GM12875 (cell line): ENCODE measurements around the gene CRYBA4.

Source experiments
- H3K4me3 ChIP-seq: one replicate; pipeline ENCODE4 v1.5.1; 2011; ENCODE audit warnings: low read depth, low read length, control low read depth
- TF ChIP-seq, protein P1 (sequence below): IDR thresholded peaks from 2 replicates; pipeline ENCODE4 v1.5.1; 2011; ENCODE audit warnings: low read depth, mild to moderate bottlenecking, control low read depth, inconsistent platforms, low read length, moderate library complexity, borderline replicate concordance; ENCODE audit not compliant: insufficient read depth

CRYBA4 gene

DNA sequence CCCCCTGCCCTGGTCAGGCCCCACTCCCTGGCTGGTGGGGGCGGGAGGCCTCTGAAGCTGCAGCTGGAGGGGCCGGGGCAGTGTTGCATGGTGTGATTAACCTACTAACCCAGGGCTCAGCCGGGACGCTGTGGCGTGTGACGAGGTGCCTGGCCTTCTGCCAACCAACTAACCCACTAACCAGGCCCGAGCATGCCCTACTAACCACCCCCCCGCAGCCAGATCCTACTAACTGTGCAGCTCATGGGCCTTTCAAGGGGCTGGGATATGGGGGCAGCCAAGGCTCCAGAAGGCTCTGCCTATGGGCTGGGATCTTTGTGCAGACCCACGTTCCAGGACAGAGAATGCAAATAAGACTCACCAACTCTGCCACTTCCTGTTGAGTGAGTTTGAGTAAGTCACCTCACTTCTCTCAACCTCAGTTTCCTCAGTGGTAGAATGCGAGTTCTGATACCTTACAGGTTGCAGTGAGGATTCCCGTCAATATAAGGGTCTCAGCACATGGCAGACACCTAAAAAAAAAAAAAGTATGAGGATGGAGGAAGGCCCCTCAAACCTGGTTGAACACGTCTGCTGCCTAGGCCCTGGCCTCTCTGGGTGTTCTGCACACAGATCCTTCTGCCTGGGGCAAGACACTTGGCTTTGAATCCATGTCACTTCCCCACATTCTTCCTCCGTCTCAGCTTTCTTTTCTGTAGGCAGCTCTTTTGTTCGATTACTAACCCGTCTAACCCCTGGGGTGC is 49.7 kb downstream of the CRYBA4 start:
- H3K4me3 ChIP-seq, result peak overlapping the region; percentile 26
- TF ChIP-seq, protein P1, sequence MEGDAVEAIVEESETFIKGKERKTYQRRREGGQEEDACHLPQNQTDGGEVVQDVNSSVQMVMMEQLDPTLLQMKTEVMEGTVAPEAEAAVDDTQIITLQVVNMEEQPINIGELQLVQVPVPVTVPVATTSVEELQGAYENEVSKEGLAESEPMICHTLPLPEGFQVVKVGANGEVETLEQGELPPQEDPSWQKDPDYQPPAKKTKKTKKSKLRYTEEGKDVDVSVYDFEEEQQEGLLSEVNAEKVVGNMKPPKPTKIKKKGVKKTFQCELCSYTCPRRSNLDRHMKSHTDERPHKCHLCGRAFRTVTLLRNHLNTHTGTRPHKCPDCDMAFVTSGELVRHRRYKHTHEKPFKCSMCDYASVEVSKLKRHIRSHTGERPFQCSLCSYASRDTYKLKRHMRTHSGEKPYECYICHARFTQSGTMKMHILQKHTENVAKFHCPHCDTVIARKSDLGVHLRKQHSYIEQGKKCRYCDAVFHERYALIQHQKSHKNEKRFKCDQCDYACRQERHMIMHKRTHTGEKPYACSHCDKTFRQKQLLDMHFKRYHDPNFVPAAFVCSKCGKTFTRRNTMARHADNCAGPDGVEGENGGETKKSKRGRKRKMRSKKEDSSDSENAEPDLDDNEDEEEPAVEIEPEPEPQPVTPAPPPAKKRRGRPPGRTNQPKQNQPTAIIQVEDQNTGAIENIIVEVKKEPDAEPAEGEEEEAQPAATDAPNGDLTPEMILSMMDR, result no peak

DNA sequence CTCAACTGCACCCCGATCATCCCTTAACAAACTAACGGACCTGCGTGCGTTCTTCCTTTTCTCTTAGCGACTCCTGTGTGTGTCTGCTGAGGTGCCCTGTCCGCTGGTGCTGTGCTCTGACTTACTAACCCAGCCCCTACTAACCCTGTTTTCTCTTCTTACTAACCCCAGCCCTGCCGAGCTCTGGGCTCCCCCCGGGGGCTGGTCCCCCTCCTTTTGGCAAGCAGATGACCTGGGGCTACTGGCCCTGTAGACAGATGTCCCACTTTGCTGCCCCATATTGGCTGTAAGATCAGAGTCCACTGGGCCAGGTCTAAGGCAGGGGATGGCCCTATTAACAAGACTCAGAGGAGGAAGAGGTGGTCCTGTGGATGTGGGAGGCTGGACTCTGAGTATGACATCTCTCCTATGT is 50.3 kb downstream of the CRYBA4 start:
- TF ChIP-seq, protein P1, result no peak
- peak overlapping the region; percentile 12 for H3K4me3 ChIP-seq

DNA sequence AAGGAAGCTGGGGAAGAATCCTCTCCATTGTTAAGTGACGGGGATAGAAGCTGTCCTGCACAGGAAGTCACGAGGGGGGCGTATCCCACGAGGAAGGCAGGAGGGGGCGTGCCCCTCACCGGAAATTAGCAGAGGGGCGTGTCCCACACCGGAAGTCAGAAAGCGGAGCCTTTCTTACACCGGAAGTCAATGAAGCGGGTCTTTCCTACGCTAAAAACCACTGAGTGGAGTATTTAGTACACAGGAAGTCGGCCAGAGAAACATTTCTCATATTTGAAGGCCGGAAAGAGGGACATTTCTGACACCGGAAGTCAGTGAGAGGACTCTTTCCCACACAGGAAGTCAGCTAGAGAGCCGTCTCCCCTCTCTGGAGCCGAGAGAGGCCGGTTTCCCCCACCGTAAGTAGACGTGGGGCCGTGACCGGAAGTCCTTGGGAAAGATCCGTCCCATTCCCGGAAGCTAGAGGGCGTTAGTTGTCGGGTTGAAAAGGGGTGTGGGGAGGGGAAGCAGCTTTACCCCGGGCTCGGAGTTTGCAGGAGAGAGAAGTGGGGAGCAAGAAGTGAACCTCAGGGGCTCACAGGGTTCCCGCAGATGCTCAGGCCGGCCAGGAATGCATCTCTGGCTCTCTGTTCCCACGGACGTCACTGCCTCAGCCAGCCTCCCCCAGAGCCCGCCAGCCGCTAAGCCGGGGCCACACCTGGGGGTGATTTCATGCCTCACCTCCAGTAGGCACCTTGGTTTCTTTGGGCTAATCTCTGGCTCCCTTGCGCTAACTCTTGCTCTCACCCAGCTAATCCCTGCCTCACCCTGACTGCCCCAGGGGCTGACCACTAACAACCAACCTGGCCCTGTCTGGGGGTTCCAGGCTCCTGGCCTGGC is 51.1 kb downstream of the CRYBA4 start:
- TF ChIP-seq, protein P1, result peak; percentile 22; the same call in 1 of the 2 replicates
- H3K4me3 ChIP-seq, result peak overlapping the region; percentile 59

DNA sequence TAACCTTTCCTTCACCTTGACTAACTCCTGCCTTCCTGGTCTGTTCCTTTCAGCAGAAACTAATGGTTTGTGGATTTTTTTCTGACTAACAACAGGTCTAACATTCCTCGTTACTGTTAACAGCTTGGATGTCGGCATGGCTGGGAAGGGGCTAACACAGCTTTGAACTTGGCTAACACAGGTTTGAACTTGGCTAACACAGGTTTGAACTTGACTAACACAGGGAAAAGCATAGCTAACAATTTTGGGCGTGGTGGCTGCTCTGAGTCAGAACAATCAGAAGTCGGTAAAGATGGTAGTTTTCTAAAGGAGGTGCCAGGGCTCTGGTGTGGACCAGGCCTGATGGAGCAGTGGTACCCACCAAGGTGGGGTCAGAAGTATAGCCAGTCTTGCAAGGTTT is 51.7 kb downstream of the CRYBA4 start:
- peak overlapping the region; percentile 59 for H3K4me3 ChIP-seq
- TF ChIP-seq, protein P1, result no peak

DNA sequence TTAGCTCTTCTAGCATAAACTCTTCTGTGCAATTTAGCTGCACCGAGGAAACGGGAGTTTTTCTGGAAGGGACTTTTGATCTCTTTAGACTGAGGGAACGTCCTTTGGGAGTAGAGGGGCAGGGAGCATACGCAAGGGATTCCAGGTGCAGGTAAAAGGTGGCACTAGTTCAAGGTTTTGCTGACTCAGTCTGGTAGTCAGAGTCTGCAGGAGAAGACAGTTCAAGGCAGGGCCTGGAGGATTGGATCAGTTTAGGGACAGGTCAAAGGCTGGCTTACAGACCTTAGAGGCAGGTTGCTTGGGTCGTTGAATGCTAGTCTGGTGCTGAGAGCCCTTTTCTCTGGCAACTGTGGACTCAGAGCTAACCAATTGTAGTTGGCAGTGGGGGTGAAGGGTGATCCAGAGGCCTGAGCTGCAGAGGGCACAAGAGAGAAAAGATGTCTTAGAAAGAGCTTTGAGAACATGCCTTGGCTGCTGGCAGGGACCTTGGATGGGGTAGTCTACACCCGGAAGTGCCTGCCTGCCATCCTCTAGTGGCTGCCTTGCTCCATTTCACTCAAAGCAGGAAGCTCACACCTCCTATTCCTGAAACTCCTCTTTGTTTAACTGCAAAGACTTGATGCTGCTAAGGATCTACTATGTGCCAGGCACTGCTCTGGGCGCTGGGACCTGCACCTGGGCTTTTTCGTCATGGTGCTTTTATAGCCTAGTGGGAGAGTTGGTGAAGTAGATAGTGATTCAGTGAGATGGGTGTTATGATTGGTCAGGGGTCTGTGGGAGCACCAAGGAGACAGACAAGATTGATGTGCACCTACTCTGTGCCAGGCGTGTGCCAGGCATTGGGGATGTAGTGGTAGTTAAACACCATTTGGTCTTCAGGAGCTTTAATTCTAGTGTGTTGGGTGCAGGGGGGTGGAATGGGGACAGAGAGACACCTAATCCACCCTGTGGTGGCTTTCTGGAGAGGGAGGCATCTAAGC is 52.7 kb downstream of the CRYBA4 start:
- TF ChIP-seq, protein P1, result peak; percentile 40
- H3K4me3 ChIP-seq, result peak overlapping the region; percentile 59

DNA sequence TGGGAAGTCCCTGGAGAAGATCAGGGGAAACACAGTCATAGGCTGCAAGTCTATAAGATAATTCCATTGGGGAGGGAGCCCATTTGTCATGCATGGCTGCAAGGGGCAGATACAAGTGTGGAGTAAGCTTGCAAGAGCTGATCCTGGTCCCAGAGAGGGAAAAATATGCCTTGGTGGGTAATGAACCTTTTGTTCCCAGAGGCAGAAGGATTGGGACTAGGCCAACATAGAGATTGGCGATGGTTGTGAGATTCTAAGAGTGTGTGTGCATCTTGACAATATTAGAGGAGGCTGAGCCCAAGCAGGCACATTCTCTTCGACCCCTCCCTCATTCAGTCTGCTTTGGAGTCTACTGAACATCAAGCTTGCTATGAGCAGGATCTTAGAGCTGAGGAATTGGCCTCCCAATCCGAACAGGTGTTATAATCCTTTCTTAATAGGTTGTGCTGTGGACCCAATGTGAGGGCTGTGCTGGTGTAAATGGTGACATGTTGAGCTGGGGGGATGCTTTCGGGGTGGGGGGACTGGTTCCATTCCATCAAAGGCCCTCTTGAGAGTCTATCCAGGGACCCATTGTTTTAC is 54.0 kb downstream of the CRYBA4 start:
- no peak overlapping the region for H3K4me3 ChIP-seq
- TF ChIP-seq, protein P1, result no peak
